Right lung (tissue), 10 donors: ENCODE data around the gene OLIG1. TPM values are rescaled to one million over a fixed set of nuclear protein-coding genes. Genes with fewer than 3 reads are reported as not detected.

ENCODE experiments used
- DNase-seq, 2 donors: peaks; one replicate each; pipeline ENCODE4 v3.0.0-alpha.2; 2013
- long read RNA-seq, 8 donors: transcript quantifications; one replicate each; lab custom pipeline, GENCODE V29; 2026
- polyA plus RNA-seq, 5 donors: library from polyadenylated mRNA; unstranded; fragments of 120-200 nt; gene quantifications; one replicate each; pipeline versions ENCODE4 v1.2.1 to v1.2.3, GENCODE V29; 2013; ENCODE audit warnings: inconsistent platforms in 1 of 5, low replicate concordance in 1 of 5; ENCODE audit not compliant: insufficient read length in 5 of 5, insufficient read depth in 1 of 5

The OLIG1 gene
- polyA plus RNA-seq = under 1 TPM in 3 of 5 donors, not detected in 2; 0.10 to 0.50 (median 0.31) TPM
- long read RNA-seq, donor 1 = 0 reads
- long read RNA-seq, donor 2 = 0 reads
- long read RNA-seq, donor 3 = 0 reads
- long read RNA-seq, donor 4, partial matches to known transcripts = 0 of 1 reads
- long read RNA-seq, donor 4, other reads (novel, unspliced or antisense) = 0 of 1 reads
- long read RNA-seq, donor 5 = 0 reads
- long read RNA-seq, donor 6 = 0 reads
- long read RNA-seq, donor 7 = 0 reads
- long read RNA-seq, donor 8 = 0 reads

GRCh38 chr21:33069994-33070743, at the start of gene OLIG1:
TSS of gene OLIG1 (plus strand) at chr21:33070141. CDS start at chr21:33070247, 106 bp downstream.
- peak; percentile 26 to 27 for DNase-seq

- DNase-seq = no peak
Observed at GRCh38 chr21:33020558-33021100, 49.3 kb upstream of the OLIG1 start.

DNA sequence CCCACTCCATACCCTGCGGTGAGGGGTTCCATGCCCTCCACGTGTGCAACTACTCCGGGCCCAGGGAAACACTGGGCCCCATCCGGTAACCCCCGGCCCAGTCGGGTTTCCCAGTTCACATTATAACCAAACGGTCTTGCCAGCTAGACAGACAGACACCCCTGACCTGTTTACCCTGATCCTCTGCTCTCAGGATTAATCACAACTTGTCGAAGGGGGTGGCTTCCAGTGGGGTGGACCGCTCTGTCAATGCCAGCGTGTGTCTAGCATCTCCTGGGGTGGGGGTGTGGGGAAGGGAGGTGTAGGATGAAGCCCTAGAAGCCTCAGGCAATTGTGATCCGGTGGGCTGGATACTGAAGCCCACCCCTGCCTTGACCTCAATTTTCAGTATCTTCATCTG, 48.8 kb upstream of the OLIG1 start:
- DNase-seq = no peak

DNA sequence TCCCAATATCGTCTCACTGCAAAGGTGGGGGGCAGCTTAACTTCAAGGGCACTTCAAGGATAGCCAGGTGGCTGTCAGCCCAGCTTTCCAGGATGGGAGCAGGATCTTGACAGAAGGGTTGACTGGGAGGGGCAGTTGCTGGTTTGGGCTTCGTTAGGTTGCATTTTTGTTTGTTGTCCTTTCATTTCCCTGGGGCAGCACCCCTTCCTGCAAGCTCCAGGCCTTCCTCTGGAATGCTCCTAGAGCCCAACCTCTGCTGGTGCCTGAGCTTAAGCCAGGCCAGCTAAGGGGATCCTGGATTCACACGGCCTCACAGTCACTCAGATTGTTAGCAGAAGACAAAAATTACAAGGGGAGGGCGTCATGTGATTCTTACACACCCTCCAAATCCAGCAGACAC, 48.3 kb upstream of the OLIG1 start:
- DNase-seq = no peak

DNA sequence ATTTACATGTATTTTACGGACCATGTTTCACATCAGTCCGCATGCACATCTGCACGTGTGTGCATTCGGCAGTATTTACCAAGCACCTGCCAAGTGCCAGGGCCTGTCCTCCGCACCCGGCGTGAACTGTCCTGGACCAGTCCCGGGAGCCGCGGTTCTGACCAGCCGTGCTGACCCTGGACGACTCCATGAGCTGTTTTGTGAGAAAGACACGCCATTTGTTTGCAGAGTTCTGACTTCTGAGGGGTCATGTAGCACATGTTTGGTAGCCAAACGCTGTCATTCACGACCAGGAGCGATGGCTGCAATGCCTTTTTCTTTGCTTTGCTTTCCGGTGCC, 47.5 kb upstream of the OLIG1 start:
- DNase-seq = no peak

GRCh38 chr21:33022828-33023573, 46.9 kb upstream of the OLIG1 start:
- DNase-seq = no peak

DNA sequence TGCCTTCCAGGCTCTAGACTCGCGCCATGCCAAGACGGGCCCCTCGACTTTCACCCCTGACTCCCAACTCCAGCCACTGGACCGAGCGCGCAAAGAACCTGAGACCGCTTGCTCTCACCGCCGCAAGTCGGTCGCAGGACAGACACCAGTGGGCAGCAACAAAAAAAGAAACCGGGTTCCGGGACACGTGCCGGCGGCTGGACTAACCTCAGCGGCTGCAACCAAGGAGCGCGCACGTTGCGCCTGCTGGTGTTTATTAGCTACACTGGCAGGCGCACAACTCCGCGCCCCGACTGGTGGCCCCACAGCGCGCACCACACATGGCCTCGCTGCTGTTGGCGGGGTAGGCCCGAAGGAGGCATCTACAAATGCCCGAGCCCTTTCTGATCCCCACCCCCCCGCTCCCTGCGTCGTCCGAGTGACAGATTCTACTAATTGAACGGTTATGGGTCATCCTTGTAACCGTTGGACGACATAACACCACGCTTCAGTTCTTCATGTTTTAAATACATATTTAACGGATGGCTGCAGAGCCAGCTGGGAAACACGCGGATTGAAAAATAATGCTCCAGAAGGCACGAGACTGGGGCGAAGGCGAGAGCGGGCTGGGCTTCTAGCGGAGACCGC, 46.3 kb upstream of the OLIG1 start:
- no peak for DNase-seq

GRCh38 chr21:33024201-33025103, 45.5 kb upstream of the OLIG1 start:
- DNase-seq = no peak

DNA sequence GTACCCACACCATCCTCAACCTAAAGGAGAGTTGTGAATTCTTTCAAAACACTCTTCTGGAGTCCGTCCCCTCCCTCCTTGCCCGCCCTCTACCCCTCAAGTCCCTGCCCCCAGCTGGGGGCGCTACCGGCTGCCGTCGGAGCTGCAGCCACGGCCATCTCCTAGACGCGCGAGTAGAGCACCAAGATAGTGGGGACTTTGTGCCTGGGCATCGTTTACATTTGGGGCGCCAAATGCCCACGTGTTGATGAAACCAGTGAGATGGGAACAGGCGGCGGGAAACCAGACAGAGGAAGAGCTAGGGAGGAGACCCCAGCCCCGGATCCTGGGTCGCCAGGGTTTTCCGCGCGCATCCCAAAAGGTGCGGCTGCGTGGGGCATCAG, 44.8 kb upstream of the OLIG1 start:
- DNase-seq = no peak

DNA sequence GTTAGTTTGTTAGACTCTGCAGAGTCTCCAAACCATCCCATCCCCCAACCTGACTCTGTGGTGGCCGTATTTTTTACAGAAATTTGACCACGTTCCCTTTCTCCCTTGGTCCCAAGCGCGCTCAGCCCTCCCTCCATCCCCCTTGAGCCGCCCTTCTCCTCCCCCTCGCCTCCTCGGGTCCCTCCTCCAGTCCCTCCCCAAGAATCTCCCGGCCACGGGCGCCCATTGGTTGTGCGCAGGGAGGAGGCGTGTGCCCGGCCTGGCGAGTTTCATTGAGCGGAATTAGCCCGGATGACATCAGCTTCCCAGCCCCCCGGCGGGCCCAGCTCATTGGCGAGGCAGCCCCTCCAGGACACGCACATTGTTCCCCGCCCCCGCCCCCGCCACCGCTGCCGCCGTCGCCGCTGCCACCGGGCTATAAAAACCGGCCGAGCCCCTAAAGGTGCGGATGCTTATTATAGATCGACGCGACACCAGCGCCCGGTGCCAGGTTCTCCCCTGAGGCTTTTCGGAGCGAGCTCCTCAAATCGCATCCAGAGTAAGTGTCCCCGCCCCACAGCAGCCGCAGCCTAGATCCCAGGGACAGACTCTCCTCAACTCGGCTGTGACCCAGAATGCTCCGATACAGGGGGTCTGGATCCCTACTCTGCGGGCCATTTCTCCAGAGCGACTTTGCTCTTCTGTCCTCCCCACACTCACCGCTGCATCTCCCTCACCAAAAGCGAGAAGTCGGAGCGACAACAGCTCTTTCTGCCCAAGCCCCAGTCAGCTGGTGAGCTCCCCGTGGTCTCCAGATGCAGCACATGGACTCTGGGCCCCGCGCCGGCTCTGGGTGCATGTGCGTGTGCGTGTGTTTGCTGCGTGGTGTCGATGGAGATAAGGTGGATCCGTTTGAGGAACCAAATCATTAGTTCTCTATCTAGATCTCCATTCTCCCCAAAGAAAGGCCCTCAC, 44.2 kb upstream of the OLIG1 start, which contains the start of gene OLIG2:
Gene OLIG2 (plus strand): TSS at position 447 of the 954 bp plus-strand sequence. CDS start 928 bp downstream, outside the sequence.
- no peak for DNase-seq

- DNase-seq = no peak
Observed at GRCh38 chr21:33026443-33026858, 43.5 kb upstream of the OLIG1 start.

- no peak for DNase-seq
Observed at GRCh38 chr21:33026878-33027400, 43.0 kb upstream of the OLIG1 start.

GRCh38 chr21:33027401-33028286, 42.3 kb upstream of the OLIG1 start:
- no peak for DNase-seq

- no peak for DNase-seq
Observed at GRCh38 chr21:33028287-33028670, 41.7 kb upstream of the OLIG1 start.

DNA sequence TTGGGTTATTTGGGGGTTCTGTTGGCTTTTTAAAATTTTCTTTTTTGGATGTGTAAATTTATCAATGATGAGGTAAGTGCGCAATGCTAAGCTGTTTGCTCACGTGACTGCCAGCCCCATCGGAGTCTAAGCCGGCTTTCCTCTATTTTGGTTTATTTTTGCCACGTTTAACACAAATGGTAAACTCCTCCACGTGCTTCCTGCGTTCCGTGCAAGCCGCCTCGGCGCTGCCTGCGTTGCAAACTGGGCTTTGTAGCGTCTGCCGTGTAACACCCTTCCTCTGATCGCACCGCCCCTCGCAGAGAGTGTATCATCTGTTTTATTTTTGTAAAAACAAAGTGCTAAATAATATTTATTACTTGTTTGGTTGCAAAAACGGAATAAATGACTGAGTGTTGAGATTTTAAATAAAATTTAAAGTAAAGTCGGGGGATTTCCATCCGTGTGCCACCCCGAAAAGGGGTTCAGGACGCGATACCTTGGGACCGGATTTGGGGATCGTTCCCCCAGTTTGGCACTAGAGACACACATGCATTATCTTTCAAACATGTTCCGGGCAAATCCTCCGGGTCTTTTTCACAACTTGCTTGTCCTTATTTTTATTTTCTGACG, 41.1 kb upstream of the OLIG1 start:
- DNase-seq = no peak

- no peak for DNase-seq
Observed at GRCh38 chr21:33029385-33029921, 40.5 kb upstream of the OLIG1 start.

DNA sequence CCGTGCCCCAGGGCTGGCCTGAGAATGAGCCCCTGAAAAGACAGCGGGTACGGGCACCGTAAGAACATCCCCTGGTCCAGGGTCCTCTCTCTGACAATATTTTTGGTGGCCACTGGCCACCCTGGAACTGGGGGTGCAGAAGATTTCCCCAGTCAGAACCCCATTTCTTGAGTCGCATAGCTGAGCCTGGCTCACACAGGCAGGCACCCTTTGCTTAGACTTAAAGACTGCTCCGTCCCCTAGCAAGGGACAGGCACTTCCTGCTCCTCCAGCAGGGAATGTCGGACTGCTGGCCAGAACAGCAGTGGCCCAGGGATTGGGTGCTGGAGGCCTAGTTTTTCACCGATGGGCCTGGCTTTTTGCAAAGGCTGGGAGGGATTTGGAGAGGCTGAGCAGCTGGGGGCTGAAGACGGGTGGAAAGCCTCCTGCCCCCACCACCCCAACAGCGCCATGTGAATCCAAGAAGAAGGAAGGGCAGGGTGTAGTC, 39.9 kb upstream of the OLIG1 start:
- no peak for DNase-seq
